ENCODE data around the gene CTSV.
A peak's percentile ranks its signal among the peaks of the same experiment; 100 is the strongest.
"Not testable (repeated sequence)": the region's sequence is repeated elsewhere in the genome, so short reads cannot be mapped to it uniquely, and the experiment has no call there.

CTSV gene

DNA sequence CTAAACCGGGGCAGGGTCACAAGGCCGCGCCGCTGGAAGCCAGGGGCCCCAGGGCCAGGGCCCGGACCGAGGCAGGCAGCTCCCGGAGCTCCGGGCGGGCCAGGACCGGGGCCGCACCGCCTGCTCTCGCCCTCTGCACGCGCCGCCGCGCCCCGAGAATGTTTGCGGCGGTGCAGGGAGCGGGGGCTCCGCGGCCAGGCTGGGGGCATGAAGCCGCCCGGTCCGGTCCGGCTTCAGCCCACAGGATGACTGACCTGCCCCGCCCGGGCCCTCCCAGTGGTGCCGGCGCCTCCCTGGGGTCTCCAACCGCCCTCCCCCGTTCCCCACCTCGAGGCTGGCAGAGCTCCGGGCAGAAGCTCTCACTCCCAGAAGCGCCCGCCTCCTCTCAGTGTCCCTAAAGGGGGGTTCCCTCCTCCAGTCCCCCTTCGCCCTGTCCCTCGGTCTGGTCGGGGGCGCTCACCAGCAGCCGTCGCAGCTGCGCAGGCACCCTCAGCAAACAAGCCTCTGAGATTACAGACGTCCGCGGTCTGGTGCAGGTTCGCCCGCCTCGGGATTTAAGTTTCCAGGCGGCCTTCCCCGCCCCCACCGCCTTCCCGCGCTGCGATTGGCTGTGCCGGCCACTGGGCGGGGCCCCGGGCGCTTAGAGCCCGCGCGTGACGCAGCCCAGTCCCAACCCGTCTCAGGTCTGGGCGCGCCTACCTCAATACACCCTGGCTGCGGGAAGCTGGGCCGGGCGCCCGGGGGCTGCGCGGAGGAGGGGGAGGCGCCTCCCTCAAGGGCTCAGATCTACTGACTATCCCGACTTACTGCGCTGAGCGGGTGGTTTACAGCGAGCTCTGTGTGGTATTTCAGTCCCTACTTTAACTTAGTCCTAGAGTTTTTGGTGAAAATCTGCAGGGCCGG is at the start of gene CTSV:
TSS of gene CTSV (minus strand) at position 532 of the 903 bp plus-strand sequence. CDS start 1,099 bp downstream, outside the sequence.
- H3K4me3 ChIP-seq (ENCODE audit: low read depth, low read length), result peak within 1 kb of the TSS; percentile 54
- no peak for TF ChIP-seq CTCF (IDR thresholded peaks at IDR 0.05; ENCODE audit: low read depth, low read length, missing control alignments)
- peak; percentile 18 for DNase-seq (ENCODE audit: low read depth)

DNA sequence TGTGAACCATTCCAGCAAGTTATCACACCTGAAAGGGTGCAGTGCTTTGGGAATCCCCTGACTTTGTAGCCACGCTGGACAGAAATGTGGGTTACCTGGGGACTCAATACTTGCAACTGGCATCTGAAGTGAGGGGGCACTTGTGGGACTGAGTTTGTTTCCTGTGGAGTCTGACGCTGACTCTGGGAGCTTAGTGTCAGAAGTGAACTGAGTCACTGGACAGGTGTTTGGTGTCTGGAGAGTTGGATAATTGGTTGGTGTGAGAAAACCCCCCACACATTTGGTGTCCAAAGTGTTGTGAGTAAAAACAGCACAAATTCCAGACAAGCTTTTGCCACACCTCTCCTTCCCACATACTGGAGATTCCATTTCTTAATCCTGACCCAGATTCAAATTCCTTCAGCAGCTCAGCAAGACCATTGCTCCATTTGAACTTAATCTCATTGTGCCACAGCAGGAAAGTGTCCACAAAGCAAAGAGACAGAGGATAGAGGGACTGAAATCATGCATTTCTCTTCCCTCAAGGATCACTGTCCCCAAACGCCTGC is 48.8 kb upstream of the CTSV start:
- not testable (repeated sequence) for H3K4me3 ChIP-seq (ENCODE audit: low read depth, low read length); DNase-seq (ENCODE audit: low read depth)

DNA sequence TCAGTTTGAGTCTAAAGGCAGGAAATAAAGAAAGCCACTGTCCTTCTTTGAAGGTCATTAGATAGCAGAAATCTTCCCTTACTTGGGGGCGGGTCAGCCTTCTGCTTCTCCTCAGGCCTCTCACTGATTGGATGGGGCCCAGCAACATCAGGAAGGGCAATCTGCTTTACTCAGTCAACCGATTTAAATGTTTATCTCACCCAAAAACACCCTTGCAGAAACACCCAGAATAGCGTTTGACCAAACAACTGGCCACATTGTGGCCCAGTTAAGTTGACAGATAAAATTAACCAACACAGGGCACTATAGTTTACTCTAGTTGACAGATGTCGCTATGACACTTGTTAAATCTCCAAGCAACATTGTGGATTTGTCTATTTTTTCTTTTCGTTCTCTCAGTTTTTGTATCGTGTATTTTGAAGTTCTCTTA is 45.6 kb upstream of the CTSV start:
- DNase-seq (ENCODE audit: low read depth); H3K4me3 ChIP-seq (ENCODE audit: low read depth, low read length): not testable (repeated sequence)

DNA sequence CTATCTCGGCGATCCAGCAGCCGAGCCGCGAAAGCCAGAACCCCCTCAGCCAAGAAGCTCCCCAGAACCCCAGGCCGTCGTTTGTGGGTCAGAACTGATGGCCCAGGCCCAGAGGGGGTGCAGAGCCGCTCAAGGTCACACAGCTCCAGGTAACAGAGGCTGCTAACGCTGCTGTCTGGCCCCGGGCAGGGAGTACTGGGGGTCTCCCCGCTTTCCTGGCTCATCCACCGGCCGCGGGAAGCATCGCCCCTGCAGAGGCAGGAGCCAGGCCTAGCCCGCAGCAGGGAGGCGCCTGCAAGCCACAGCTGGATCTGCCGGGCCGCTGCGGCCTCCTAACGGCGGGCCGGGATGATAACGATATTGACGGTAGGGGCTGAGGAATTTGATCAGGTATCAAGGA is 39.4 kb upstream of the CTSV start:
- no peak overlapping the region for H3K4me3 ChIP-seq (ENCODE audit: low read depth, low read length)
- no peak for DNase-seq (ENCODE audit: low read depth)
- no peak for TF ChIP-seq CTCF (IDR thresholded peaks at IDR 0.05; ENCODE audit: low read depth, low read length, missing control alignments)

- TF ChIP-seq CTCF (IDR thresholded peaks at IDR 0.05; ENCODE audit: low read depth, low read length, missing control alignments), result no peak
- DNase-seq (ENCODE audit: low read depth), result no peak
- no peak overlapping the region for H3K4me3 ChIP-seq (ENCODE audit: low read depth, low read length)
Observed at GRCh38 chr9:97077452-97078295, 38.7 kb upstream of the CTSV start.

- not testable (repeated sequence) for DNase-seq (ENCODE audit: low read depth); H3K4me3 ChIP-seq (ENCODE audit: low read depth, low read length)
Observed at GRCh38 chr9:97076731-97077451, 37.9 kb upstream of the CTSV start.

GRCh38 chr9:97076238-97076637 is 37.3 kb upstream of the CTSV start:
- no peak for TF ChIP-seq CTCF (IDR thresholded peaks at IDR 0.05; ENCODE audit: low read depth, low read length, missing control alignments)
- no peak for DNase-seq (ENCODE audit: low read depth)
- H3K4me3 ChIP-seq (ENCODE audit: low read depth, low read length), result no peak overlapping the region

All from GM12864 (cell line).